Activated naive CD8-positive, alpha-beta T cell treated with anti-CD3 and anti-CD28 coated beads, Interleukin-2, amount 50 U/mL, for 16 hours (primary cell): ENCODE results near the gene TEX22.
"Not testable (repeated sequence)": the region's sequence is repeated elsewhere in the genome, so short reads cannot be mapped to it uniquely, and the experiment has no call there.

Source experiments
- DNase-seq: peaks from one replicate; pipeline ENCODE4 v3.0.0-alpha.2; 2020; ENCODE audit warnings: low read depth, low spot score

The TEX22 gene, protein sequence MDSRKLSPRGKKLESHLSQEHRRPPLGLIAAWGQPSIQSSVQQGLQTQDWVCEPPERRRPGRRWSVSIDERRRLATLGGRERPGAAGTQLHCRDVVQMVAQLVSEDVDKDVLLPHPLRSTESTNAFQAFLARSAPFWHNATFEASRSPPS

GRCh38 chr14:105398044-105398725 is at the start of gene TEX22:
Gene TEX22 (plus strand): TSS chr14:105398538. CDS start chr14:105399341, 803 bp downstream.
- DNase-seq, result peak; percentile 90

DNA sequence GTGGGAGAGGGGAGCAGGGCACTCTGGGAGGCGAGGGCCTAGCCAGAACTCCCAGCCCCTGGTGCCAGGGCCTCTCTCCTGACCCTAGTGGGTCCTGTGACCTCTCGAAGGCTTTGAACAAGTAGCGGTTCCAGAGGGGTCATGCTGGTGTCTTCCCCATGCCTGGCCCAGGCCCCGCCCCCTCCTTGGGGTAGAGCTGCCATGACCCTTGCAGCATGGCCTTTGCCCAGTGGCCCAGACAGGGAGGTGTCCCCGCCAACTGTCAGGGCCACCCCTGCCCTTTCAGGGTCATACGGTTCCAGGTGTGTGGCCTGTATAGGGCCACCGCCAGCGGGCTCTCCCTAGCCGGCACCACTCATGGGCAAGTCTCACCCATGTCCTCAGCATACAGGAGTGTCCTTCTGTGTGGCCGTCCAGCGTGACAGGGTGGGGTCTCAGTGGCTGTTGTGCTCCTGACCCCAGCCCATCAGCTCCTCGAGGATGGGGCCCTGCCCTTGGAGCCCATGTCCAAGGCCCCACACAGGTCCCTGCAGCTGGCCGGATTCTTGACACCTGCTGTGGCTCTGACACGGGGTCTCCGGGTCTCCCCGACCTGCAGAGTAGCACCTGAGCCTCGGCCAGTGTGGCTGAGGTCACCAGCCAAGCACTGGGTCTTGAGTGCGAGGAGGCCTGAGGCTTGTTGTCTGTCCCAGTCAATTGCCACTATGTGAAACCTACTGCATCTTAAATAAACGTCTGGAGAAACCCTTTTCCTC is 49.2 kb upstream of the TEX22 start:
- no peak for DNase-seq

DNA sequence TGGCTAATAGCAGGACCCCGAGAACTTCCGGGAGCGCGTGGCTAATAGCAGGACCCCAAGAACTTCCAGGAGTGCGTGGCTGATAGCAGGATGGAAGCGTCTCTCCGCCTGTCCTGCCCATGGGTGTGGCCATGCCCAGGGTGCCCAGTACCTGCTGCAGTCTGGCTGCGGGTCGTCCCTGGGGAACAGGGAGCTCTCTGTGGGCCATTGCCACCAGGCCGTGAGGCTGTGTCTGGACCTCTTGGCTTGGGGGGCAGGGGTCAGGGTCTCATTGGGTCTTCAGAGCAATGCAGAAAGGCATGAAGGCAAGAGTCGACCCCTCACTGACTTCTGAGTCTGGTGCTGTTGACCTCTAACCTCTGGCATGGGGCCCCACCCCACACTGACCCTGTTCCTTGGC is 48.3 kb upstream of the TEX22 start:
- DNase-seq, result no peak

DNA sequence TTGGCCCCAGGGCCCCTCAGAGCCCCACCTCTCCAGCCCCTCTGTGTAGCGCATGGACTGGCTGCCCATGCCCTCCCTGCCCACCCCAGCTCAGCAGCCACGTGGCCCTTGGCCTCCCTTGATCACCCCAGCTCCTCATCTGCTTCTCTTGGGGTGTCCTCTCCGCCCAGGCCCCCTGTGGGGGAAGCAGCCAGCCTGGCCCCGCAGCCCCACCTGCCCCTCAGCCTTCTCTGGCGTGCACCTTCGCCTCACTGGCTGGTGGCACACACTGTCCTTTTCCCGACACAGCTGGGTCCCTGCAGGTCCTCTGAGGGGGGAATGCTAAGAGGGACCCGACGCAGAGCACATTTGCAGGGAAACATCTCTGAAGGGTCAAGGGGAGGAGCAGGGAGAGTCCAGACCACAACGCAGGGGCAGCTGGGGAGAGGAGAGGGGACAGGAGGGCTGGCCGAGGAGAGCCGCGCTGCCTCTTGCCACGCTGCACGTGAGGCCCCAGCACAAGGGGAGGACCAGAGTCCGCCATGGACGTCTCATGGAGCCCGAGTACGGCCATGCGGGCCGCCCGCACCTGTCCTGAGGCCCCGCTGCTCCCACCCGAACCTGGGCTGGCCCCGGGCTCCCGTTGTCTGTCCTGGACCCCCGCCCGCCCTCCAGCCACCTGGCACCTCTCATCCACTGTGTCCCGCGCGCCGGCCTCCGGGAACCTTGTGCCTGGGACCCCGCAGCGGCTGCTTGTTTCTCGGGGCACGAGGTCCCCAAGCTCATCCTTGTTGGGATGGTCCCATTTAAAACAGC is 47.7 kb upstream of the TEX22 start:
- no peak for DNase-seq

GRCh38 chr14:105351410-105351809 is 46.9 kb upstream of the TEX22 start:
- no peak for DNase-seq

GRCh38 chr14:105351920-105352851 is 46.2 kb upstream of the TEX22 start:
- peak; percentile 81 for DNase-seq

GRCh38 chr14:105353136-105353535 is 45.2 kb upstream of the TEX22 start:
- DNase-seq, result no peak

- DNase-seq, result no peak
Observed at GRCh38 chr14:105354541-105354940, 43.8 kb upstream of the TEX22 start.

DNA sequence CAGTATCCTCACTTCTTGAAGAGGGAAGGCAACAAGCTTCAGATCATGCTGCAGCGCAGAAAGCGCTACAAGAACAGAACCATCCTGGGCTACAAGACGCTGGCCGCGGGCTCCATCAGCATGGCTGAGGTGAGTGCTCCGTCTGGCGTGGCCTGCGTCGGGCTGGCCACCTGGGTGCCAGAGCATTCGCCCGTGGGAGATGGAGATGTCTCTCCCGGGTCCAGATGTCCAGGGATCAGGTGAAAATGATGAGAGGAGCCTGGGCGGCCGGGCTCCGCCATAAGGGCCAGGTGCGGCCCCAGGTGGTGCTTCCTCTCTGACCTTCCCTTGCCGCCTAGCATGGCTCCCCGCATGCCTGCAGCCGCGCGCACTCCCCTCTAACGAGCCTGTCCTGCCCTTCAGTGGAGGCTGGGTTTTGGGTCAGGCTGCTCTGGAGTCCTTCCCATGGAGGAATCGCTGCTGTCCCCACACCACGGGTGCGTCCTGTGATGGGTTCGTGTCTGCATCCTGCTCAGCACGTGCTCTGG is 43.2 kb upstream of the TEX22 start:
- no peak for DNase-seq

GRCh38 chr14:105355850-105356604 is 42.3 kb upstream of the TEX22 start:
- no peak for DNase-seq

DNA sequence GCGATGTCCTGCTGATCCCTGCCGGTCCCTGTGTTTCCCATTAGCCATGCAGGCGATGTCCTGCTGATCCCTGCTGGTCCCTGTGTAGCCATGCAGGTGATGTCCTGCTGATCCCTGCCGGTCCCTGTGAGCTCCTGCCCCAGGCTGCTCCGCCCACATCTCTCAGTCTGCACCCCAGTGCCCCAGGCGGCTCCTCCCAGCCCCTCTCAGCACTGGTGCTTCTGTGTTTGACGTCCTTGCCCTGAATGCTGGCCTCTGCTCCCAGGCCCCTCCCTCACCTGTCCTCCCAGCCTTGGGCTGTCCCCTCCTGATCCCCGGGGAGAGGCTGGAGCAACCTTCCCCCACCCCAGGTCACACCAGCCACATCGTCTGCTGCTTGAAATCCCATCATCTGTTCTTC is 41.4 kb upstream of the TEX22 start:
- DNase-seq, result no peak

DNA sequence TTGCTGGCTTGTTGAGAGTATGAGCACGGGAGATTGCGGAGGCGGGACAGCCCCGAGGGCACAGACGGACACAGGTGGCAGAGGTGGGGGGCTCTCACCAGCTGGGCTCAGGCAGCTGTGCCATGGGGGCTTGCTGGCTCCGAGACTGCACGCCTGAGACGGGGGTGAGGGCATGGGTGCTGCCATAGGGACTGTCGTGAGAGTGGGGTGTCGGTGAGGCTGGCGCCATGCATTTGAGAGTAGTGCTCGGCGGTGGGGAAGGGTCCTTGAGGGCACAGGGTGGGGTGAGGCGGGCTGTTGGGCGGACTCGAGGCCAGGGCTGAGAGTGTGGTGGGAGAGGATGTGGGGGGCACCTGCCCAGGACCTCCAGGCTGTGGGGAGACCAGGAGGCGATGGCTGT is 40.7 kb upstream of the TEX22 start:
- DNase-seq, result no peak

GRCh38 chr14:105358140-105358846 is 40.0 kb upstream of the TEX22 start:
- no peak for DNase-seq

DNA sequence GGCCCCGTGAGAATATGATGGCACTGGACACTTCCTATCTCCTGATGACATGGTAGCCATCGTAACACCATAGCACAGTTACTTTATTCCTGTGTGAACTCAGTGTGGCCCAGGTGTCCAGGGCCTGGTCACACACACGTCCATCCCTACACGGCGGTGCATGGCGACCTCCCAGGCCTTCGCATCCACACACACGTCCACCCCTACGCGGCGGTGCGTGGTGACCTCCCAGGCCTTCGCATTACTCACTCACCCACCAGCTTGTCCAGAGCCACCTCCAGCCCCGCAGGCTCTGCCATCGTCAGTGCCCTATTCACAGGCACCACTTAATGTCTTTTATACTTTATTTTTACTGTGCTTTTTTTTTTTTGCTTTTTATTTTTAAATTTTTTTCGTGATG is 39.4 kb upstream of the TEX22 start:
- DNase-seq, result no peak

- not testable (repeated sequence) for DNase-seq
Observed at GRCh38 chr14:105361412-105361811, 36.9 kb upstream of the TEX22 start.

DNA sequence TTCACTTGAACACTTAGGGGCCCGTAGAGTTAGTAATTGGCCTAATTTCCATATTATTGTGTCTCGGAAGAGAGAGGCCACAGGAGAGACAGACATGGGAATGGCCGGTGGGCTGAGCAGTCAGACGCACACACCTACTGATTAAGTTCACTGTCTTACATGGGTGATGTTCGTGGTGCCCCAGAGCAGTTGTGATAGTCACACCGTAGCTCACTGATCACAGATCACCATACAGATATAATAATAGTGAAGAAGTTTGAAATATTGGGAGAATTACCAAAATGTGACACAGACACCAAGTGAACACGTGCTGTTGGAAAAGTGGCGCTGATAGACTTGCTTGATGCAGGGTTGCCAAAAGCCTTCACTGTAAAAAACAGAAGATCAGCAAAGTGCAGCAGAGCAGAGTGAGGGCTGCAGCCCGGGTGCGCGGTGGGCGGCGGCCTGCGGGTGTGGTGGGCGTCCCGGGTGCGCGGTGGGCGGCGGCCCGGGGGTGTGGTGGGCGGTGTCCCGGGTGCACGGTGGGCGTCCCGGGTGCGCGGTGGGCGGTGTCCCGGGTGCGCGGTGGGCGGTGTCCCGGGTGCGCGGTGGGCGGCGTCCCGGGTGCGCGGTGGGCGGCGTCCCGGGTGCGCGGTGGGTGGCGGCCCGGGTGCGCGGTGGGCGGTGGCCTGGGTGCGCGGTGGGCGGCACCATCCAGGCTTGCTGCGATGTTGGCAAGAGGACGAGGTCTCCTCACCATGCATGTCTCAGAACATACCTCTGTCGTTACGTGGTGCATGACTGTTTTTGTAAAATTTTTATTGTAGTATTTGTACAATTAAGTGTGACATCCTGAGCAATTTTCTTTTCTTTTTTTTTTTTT is 34.3 kb upstream of the TEX22 start:
- peak; percentile 12 for DNase-seq

- no peak for DNase-seq
Observed at GRCh38 chr14:105365101-105365500, 33.2 kb upstream of the TEX22 start.

DNA sequence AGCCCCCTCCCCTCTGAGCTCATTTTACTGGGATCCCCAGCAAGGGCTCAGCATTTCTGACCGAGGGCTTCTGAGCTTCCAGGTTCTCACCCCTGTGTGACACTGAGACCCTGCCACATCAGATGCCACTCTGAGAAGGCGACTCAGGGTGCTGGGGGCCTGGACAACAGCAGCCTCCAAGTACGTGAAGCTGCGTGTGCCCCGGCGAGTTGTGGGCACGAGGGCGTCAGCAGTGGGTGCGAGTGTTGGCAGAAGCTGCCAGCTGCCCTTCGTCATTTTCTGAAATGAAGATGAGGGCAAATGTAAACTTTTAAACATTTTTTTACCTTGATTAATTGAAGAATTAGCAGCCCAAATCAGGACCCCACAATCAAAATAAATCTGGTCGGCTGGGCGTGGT is 32.7 kb upstream of the TEX22 start:
- no peak for DNase-seq
